Putamen (tissue), 1 donor: Measurements from ENCODE around the gene RABGAP1L.

Experiments
- DNase-seq: peaks from one replicate; pipeline ENCODE4 v3.0.0-alpha.2; 2016; ENCODE audit warnings: low spot score

RABGAP1L gene

GRCh38 chr1:174964261-174964971, 805.1 kb downstream of the RABGAP1L start:
- no peak for DNase-seq

GRCh38 chr1:174964972-174965361, 805.6 kb downstream of the RABGAP1L start:
- DNase-seq = no peak

GRCh38 chr1:174965362-174966007, 806.2 kb downstream of the RABGAP1L start:
- DNase-seq = peak; percentile 64

GRCh38 chr1:174966008-174966572, 806.8 kb downstream of the RABGAP1L start:
- DNase-seq = no peak

GRCh38 chr1:174967845-174968705, 808.8 kb downstream of the RABGAP1L start:
- no peak for DNase-seq

GRCh38 chr1:174968750-174969244, 809.5 kb downstream of the RABGAP1L start:
- DNase-seq = no peak

- DNase-seq = no peak
Measured at GRCh38 chr1:174969977-174970376, 810.7 kb downstream of the RABGAP1L start.

GRCh38 chr1:174971466-174971865, 812.1 kb downstream of the RABGAP1L start:
- DNase-seq = no peak

GRCh38 chr1:174971902-174972301, 812.6 kb downstream of the RABGAP1L start:
- no peak for DNase-seq

GRCh38 chr1:174974711-174975119, 815.4 kb downstream of the RABGAP1L start:
- no peak for DNase-seq

GRCh38 chr1:174975764-174976163, 816.4 kb downstream of the RABGAP1L start:
- no peak for DNase-seq

GRCh38 chr1:174976436-174977108, 817.3 kb downstream of the RABGAP1L start:
- no peak for DNase-seq

- DNase-seq = no peak
Measured at GRCh38 chr1:174982971-174983689, 823.8 kb downstream of the RABGAP1L start.

GRCh38 chr1:174984952-174985351, 825.6 kb downstream of the RABGAP1L start:
- DNase-seq = no peak

GRCh38 chr1:174988539-174988938, 829.2 kb downstream of the RABGAP1L start:
- no peak for DNase-seq

- DNase-seq = no peak
Measured at GRCh38 chr1:174988986-174989385, 829.7 kb downstream of the RABGAP1L start.

- DNase-seq = no peak
Measured at GRCh38 chr1:174989536-174990220, 830.4 kb downstream of the RABGAP1L start.

GRCh38 chr1:174990382-174990999, 831.2 kb downstream of the RABGAP1L start:
- no peak for DNase-seq

GRCh38 chr1:174991473-174991872, 832.2 kb downstream of the RABGAP1L start:
- DNase-seq = no peak

- no peak for DNase-seq
Measured at GRCh38 chr1:174995121-174995520, 835.8 kb downstream of the RABGAP1L start.
